ENCODE data around the gene SRSF7.

SRSF7 gene

GRCh38 chr2:38713338-38713737 lies 37.8 kb downstream of the SRSF7 start:
- TF ChIP-seq POLR2AphosphoS5 (IDR thresholded peaks at IDR 0.05; ENCODE audit: low read depth, low read length) (no peak), REST (IDR thresholded peaks at IDR 0.05; ENCODE audit: insufficient read depth in 1 of 2, low read depth in 2 of 2, low read length in 2 of 2) (no peak), TAF1 (IDR thresholded peaks at IDR 0.05; ENCODE audit: borderline replicate concordance, insufficient read depth, low read length) (no peak), SIN3A (IDR thresholded peaks at IDR 0.05; ENCODE audit: borderline replicate concordance, insufficient read depth, low read length) (no peak), FOXP2 (optimal IDR thresholded peaks at IDR 0.05; ENCODE audit: borderline replicate concordance, extremely low read depth, extremely low read length, insufficient read depth) (no peak)

DNA sequence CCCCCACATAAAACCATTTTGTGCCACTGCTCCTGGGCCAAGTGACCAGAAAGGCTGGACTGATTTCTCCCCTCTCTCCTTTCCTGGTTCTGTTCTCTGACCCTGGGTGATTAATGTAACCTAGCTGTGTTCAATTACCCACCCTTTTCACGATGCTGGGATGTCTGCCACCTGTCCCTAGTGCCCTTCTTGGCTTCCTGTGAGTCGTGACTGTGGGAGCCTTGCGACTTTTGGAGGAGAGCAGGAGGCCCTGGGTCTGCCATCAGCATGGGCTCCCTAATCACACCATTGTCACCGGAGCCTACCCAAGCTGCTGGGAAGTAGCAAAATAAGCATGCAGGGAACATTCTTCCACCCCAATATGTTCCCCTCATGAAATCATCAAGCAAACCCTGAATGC lies 38.3 kb downstream of the SRSF7 start:
- TF ChIP-seq TAF1 (IDR thresholded peaks at IDR 0.05; ENCODE audit: borderline replicate concordance, insufficient read depth, low read length) = no peak
- TF ChIP-seq REST (IDR thresholded peaks at IDR 0.05; ENCODE audit: insufficient read depth in 1 of 2, low read depth in 2 of 2, low read length in 2 of 2) = no peak
- no peak for TF ChIP-seq POLR2AphosphoS5 (IDR thresholded peaks at IDR 0.05; ENCODE audit: low read depth, low read length)
- no peak for TF ChIP-seq SIN3A (IDR thresholded peaks at IDR 0.05; ENCODE audit: borderline replicate concordance, insufficient read depth, low read length)
- TF ChIP-seq FOXP2 (optimal IDR thresholded peaks at IDR 0.05; ENCODE audit: borderline replicate concordance, extremely low read depth, extremely low read length, insufficient read depth) = no peak

DNA sequence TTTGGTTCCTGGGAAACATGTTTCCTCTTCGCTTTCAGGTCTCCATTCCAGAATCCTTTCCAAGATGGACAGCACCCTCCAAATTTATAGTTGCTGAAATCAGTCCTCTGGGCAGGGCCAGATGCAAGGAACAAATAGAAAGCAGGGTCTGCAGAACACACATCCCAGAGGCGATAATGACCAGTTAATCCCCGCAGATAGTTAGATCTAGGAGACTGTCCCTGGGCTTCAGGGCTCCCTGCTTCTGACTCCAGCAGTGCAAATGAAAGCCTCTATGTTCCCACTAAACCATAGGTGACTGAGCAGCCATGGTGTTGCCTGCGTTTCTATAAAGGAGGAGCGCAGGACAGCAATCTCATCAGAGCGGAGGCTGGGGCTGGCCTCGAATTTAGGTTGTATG lies 38.7 kb downstream of the SRSF7 start:
- TF ChIP-seq TAF1 (IDR thresholded peaks at IDR 0.05; ENCODE audit: borderline replicate concordance, insufficient read depth, low read length) = no peak
- TF ChIP-seq POLR2AphosphoS5 (IDR thresholded peaks at IDR 0.05; ENCODE audit: low read depth, low read length) = no peak
- no peak for TF ChIP-seq SIN3A (IDR thresholded peaks at IDR 0.05; ENCODE audit: borderline replicate concordance, insufficient read depth, low read length)
- TF ChIP-seq REST (IDR thresholded peaks at IDR 0.05; ENCODE audit: insufficient read depth in 1 of 2, low read depth in 2 of 2, low read length in 2 of 2) = no peak
- TF ChIP-seq FOXP2 (optimal IDR thresholded peaks at IDR 0.05; ENCODE audit: borderline replicate concordance, extremely low read depth, extremely low read length, insufficient read depth) = no peak

DNA sequence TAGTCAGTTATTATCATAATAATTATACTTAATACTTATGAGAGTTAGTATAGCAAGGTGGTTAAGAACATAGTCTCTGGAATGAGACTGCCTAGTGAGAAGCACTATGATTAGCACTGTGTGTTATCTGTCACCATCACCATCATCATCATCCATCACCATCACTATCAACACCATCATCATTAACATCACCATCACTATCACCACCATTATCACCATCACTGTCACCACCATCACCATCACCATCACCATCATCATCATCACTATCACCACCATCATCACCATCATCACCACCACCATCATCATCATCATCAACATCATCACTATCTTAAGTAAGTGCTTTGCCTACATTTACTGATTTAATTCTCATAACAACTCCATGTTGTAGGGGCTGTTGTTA lies 39.6 kb downstream of the SRSF7 start:
- no peak for TF ChIP-seq REST (IDR thresholded peaks at IDR 0.05; ENCODE audit: insufficient read depth in 1 of 2, low read depth in 2 of 2, low read length in 2 of 2)
- TF ChIP-seq TAF1 (IDR thresholded peaks at IDR 0.05; ENCODE audit: borderline replicate concordance, insufficient read depth, low read length) = no peak
- TF ChIP-seq SIN3A (IDR thresholded peaks at IDR 0.05; ENCODE audit: borderline replicate concordance, insufficient read depth, low read length) = no peak
- no peak for TF ChIP-seq POLR2AphosphoS5 (IDR thresholded peaks at IDR 0.05; ENCODE audit: low read depth, low read length)
- no peak for TF ChIP-seq FOXP2 (optimal IDR thresholded peaks at IDR 0.05; ENCODE audit: borderline replicate concordance, extremely low read depth, extremely low read length, insufficient read depth)
